NCI-H2081 treated with DMSO at 0.1 percent for 48 hours (cell line): ENCODE measurements around the gene DNAI2.
"Not testable (repeated sequence)": the region's sequence is repeated elsewhere in the genome, so short reads cannot be mapped to it uniquely, and the experiment has no call there.

ENCODE experiments used
- DNase-seq: peaks from one replicate; lab custom pipeline; 2025; lab: John Stamatoyannopoulos, UW

The DNAI2 gene

DNA sequence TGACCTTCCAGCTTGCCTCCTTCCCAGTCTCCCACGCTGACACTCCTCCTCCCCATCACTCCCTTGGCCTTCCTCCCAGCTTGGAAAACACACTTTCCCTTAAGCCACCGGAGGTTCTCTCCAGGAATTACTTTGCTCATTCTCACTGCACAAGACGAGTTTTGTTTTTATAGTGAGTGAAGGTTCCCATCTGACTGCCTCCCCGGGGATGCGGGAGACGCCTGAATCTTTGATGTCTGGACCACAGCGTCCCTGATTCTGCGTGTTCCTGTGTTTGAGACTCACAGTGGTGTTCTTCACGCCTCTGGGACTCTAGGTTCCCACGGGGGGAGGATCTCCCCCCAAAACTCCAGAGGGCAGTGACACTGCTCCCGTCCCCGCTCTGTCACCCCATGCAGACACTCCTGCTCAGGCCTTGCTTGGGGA is 2.0 kb downstream of the DNAI2 start:
- no peak for DNase-seq

GRCh38 chr17:74276541-74277009 is 2.5 kb downstream of the DNAI2 start:
- DNase-seq, result no peak

- DNase-seq, result no peak
These were observed 3.9 kb downstream of the DNAI2 start for GRCh38 chr17:74277935-74278334.

GRCh38 chr17:74279617-74280016 is 5.6 kb downstream of the DNAI2 start:
- DNase-seq, result not testable (repeated sequence)

DNA sequence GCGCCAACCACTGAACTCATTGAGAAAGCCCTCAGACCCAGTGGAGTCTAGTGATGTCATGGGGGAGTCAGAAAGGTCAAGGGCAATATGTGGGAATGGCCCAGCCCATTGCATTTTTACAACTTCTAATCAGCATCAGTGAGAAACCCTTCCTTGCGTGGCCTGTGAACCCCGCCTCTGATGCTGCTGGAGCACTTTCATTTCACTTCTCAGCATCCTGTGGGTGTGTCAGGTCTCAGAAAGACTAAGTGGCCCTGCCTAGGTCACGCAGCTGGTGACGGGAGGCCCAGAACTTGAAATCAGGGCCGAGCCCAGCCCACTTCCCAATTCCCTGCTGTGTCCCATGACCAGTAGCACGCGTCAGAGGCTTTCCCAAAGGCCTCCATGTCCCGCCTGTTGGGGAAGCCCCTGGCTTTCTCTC is 6.1 kb downstream of the DNAI2 start:
- DNase-seq, result no peak

DNA sequence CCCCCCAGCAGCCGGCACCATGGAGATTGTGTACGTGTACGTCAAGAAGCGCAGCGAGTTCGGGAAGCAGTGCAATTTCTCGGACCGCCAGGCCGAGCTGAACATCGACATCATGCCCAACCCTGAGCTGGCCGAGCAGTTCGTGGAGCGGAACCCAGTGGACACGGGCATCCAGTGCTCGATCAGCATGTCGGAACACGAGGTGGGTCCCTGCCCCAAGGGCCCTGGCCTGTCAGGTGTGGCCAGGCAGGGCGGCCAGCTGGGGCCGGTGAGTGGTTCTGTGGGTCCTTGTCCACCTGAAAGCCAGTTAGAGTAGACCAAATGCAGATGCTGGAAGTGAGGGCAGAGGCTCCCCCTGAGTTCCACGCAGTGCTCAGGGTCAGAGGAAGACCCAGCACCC is 7.8 kb downstream of the DNAI2 start:
- no peak for DNase-seq

DNA sequence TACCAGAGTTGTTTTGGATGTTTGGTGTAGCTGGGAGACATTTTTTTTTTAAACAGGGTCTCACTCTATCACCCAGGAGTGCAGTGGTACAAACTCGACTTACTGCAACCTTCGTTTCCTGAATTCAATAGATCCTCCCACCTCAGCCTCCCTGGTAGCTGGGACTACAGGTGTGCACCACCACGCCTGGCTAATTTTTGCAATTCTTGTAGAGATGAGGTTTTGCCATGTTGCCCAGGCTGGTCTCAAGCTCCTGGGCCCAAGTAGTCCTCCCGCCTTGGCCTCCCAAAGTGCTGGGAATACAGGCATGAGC is 8.2 kb downstream of the DNAI2 start:
- DNase-seq, result not testable (repeated sequence)

GRCh38 chr17:74282587-74283370 is 8.7 kb downstream of the DNAI2 start:
- no peak for DNase-seq

DNA sequence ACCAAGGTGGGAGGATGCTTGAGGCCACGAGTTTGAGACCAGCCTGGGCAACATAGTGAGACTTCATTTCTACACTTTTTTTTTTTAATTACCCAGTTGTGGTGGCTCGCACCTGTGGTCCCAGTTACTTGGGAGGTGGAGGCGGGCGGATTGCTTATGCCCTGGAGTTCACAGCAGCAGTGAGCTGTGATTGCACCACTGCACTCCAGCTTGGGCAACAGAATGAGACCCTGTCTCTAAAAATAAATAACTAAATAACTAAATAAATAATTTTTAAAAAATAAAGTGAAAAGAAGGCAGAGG is 9.3 kb downstream of the DNAI2 start:
- no peak for DNase-seq

DNA sequence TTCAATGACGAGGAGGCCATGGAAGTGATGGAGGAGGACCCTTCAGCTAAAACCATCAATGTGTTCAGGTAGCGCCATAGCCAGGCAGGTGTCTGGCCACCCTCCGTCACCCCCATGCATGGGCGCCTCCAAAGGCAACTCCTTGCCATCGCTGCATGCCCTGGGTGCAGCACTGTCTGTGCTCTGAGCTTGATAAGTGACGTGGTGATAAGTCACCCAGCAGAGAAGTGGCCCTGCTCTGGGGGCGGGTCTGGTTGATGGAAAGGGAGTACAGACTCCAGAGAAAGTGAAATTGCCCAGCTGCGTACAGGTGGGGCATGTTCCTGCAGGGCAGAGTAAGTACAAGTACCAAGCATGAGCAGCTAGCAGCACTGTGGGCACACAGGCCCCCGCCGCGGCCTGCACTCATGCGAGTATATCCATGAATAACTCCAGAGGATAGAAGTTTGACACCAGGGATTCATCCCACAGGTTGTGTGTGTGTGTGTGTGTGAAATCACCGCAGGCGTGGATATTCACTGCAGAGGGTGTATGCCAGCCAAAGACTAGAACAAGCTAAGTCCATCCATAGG is 13.1 kb downstream of the DNAI2 start:
- DNase-seq, result no peak

DNA sequence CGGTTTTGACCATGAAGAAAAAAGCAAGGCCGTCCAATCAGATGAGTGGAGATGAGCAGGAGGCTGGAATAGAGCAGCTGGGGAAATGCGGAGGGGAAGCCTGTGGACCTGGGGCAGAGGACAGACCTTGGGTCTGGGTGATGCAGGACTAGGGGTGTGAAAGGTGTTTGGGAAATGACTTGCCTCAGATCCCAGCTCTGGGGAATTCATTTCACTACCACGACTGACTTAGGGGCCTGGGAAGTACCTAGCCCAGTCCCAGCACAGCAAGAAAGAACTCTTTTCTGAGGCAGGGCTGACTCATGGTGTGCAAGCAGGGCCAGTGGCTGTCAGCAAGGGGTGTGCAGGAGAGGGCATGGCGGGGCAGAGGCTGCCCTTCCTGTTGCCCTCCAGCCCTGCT is 14.8 kb downstream of the DNAI2 start:
- DNase-seq, result no peak

DNA sequence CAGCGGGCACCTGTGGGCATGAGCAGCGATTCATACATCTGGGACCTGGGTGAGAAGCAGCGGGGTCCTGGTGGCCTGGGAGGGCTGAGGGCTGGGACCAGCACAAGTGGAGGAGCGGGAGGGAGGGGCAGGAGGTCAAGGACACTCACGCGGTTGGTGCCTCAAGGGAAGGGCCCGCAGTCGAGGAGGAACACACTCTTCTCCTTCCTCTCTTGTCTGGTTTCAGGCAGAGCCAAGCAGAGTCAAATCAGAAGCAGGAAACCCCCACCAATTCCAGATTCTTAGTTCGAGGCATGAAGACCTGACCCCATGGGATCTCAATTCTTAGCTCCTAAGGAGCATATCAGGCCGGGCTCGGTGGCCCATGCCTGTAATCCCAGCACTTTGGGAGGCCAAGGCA is 15.7 kb downstream of the DNAI2 start:
- no peak for DNase-seq

- no peak for DNase-seq
These were observed 16.3 kb downstream of the DNAI2 start for GRCh38 chr17:74290340-74290739.

GRCh38 chr17:74292495-74292894 is 18.5 kb downstream of the DNAI2 start:
- DNase-seq, result no peak

- DNase-seq, result no peak
These were observed 21.9 kb downstream of the DNAI2 start for GRCh38 chr17:74295625-74296547.

DNA sequence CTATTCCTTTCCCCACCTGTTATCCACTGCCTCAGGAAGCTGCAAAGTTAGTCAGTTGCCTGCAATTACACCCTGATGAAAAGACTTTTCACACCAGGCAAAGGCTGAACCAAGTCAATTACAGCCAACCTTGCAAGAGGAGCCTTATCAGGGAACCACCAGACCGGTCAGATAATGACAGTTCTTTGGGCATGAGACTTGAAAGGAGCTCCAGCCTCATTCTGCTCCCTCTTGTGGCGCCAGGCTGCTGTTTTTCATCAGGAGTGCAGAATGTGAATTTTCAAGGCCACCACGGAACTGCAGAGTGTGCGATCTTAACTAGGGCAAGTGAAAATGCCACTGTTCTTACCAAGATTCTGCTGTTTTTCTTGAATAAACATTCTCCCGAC is 22.5 kb downstream of the DNAI2 start:
- no peak for DNase-seq

- no peak for DNase-seq
These were observed 23.9 kb downstream of the DNAI2 start for GRCh38 chr17:74297941-74298340.

GRCh38 chr17:74298778-74299177 is 24.7 kb downstream of the DNAI2 start:
- no peak for DNase-seq

DNA sequence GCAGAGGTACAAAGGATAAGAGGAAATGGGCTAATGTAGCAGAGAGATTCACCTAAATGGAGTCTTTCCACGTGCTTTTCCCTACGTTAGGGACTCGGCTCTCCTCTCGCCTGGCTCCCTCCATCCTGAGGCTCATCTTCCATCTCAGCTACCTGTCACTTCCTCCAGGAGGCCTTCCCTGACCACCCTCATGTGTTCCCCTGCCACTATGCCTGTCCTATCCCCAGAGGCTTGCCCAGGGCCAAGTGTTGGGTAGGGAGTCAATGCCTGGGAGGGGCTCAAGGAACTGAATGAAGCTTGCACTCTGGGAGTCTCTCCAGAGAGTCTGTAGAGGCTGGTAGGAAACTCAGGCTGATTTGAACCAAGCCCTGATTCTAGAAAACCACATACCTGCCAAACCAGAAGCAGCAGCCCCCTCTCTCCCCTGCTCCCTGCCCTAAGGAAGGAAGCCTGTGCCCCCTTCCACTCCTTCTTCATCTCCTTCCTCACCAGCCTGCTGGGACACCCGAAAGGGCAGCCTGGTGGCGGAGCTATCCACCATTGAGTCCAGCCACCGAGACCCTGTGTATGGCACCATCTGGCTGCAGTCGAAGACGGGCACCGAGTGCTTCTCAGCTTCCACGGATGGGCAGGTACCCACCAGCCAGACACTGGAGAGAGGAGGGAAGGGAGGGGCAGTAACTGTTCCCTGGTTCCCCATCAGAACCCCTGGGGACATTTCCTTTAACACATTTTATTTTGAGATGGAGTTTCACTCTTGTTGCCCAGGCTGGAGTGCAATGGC is 25.4 kb downstream of the DNAI2 start:
- DNase-seq, result no peak

GRCh38 chr17:74303305-74303704 is 29.3 kb downstream of the DNAI2 start:
- no peak for DNase-seq

- no peak for DNase-seq
These were observed 30.1 kb downstream of the DNAI2 start for GRCh38 chr17:74304184-74304583.
